HEK293 (cell line): ENCODE measurements around the gene GCC1.
"Not testable (repeated sequence)": the region's sequence is repeated elsewhere in the genome, so short reads cannot be mapped to it uniquely, and the experiment has no call there.

Experiments used
- CTCF ChIA-PET: fragments of 350-600 bp; formaldehyde crosslinking; extraction: SDS; loops from one replicate; lab custom pipeline; 2021; ENCODE audit warnings: antibody characterized with exemption; lab: Yijun Ruan, JAX
- POLR2A ChIA-PET: fragments of 300-600 bp; formaldehyde crosslinking; extraction: SDS; loops from one replicate; lab custom pipeline; 2020; ENCODE audit warnings: antibody characterized with exemption, inconsistent platforms; lab: Yijun Ruan, JAX
- H3K27ac ChIP-seq: fragments of 200-500 bp; sonication (Bioruptor generic); 2 replicates; pipeline ENCODE4 v1.5.1; 2014; ENCODE audit warnings: low read depth, low read length, control low read depth, inconsistent platforms; ENCODE audit errors: extremely low read depth
- H3K36me3 ChIP-seq, 2 experiments: fragments of 200-500 bp in 1 of 2; sonication (Bioruptor generic) in 1 of 2; 1 replicate in 1 of 2; 2 replicates in 1 of 2; pipeline ENCODE4 v1.5.1; 2014 to 2017; ENCODE audit warnings: inconsistent platforms in 2 of 2, low read length in 2 of 2; ENCODE audit not compliant: control insufficient read depth in 2 of 2, insufficient read depth in 1 of 2
- H3K4me1 ChIP-seq: fragments of 200-500 bp; sonication (Bioruptor generic); 2 replicates; pipeline ENCODE4 v1.5.1; 2014; ENCODE audit warnings: mild to moderate bottlenecking, low read length, inconsistent platforms; ENCODE audit not compliant: control insufficient read depth, insufficient read depth
- H3K4me3 ChIP-seq: 2 replicates; pipeline ENCODE4 v1.5.1; 2011; ENCODE audit warnings: low read depth, mild to moderate bottlenecking, control low read depth, low read length, moderate library complexity
- H3K9me3 ChIP-seq: fragments of 200-500 bp; sonication (Bioruptor generic); 2 replicates; pipeline ENCODE4 v1.5.1; 2014; ENCODE audit warnings: low read depth, low read length, inconsistent platforms; ENCODE audit not compliant: control insufficient read depth, insufficient read depth
- REPIN1 ChIP-seq: fragments of 450-650 bp; formaldehyde crosslinking; IDR thresholded peaks from 2 replicates; pipeline ENCODE4 v1.5.1; 2017; ENCODE audit warnings: missing biosample characterization, missing genetic modification characterization, low read depth
- ZBTB44 ChIP-seq: fragments of 450-650 bp; IDR thresholded peaks from 2 replicates; pipeline ENCODE4 v1.5.1; 2018; ENCODE audit warnings: missing biosample characterization, mild to moderate bottlenecking, missing genetic modification characterization
- ZNF146 ChIP-seq: fragments of 450-650 bp; formaldehyde crosslinking; IDR thresholded peaks from 2 replicates; pipeline ENCODE4 v1.5.1; 2016; ENCODE audit warnings: missing biosample characterization, missing genetic modification characterization
- ZNF184 ChIP-seq: fragments of 450-650 bp; IDR thresholded peaks from 2 replicates; pipeline ENCODE4 v1.5.1; 2018; ENCODE audit warnings: missing biosample characterization, mild to moderate bottlenecking, missing genetic modification characterization
- ZNF274 ChIP-seq, 2 experiments: fragments of 200-500 bp in 1 of 2; fragments of 450-650 bp in 1 of 2; sonication (Bioruptor generic) in 1 of 2; formaldehyde crosslinking in 1 of 2; IDR thresholded peaks; 2 replicates each; pipeline versions ENCODE4 v1.5.1 to v1.6.1; 2014 to 2016; ENCODE audit warnings: borderline replicate concordance in 1 of 2, inconsistent platforms in 1 of 2, low read length in 1 of 2, missing biosample characterization in 1 of 2, missing genetic modification characterization in 1 of 2
- ZNF366 ChIP-seq: fragments of 450-650 bp; formaldehyde crosslinking; conservative IDR thresholded peaks from 2 replicates; pipeline ENCODE4 v1.5.1; 2016; ENCODE audit warnings: missing biosample characterization, missing genetic modification characterization
- ZNF548 ChIP-seq: fragments of 450-650 bp; formaldehyde crosslinking; IDR thresholded peaks from 2 replicates; pipeline ENCODE4 v1.5.1; 2016; ENCODE audit warnings: missing biosample characterization, missing genetic modification characterization
- ZNF555 ChIP-seq: fragments of 450-650 bp; formaldehyde crosslinking; conservative IDR thresholded peaks from 2 replicates; pipeline ENCODE4 v1.5.1; 2017; ENCODE audit warnings: missing biosample characterization, mild to moderate bottlenecking, missing genetic modification characterization, inconsistent platforms
- ZNF585B ChIP-seq: fragments of 450-650 bp; formaldehyde crosslinking; IDR thresholded peaks from 2 replicates; pipeline ENCODE4 v1.5.1; 2016; ENCODE audit warnings: missing biosample characterization, missing genetic modification characterization
- ZNF670 ChIP-seq: fragments of 450-650 bp; formaldehyde crosslinking; IDR thresholded peaks from 2 replicates; pipeline ENCODE4 v1.5.1; 2016; ENCODE audit warnings: missing biosample characterization, missing genetic modification characterization, low read depth
- ZNF830 ChIP-seq: fragments of 450-650 bp; IDR thresholded peaks from 2 replicates; pipeline ENCODE4 v1.5.0; 2018; ENCODE audit warnings: missing biosample characterization, missing genetic modification characterization, low read depth, mild to moderate bottlenecking, moderate library complexity
- TF ChIP-seq, protein P1 (sequence below): fragments of 450-650 bp; formaldehyde crosslinking; conservative IDR thresholded peaks from 2 replicates; pipeline ENCODE4 v1.5.1; 2016; ENCODE audit warnings: low read depth, missing biosample characterization, missing genetic modification characterization
- TF ChIP-seq, protein P2 (sequence below): fragments of 450-650 bp; formaldehyde crosslinking; IDR thresholded peaks from 2 replicates; pipeline ENCODE4 v1.5.1; 2016; ENCODE audit warnings: missing biosample characterization, missing genetic modification characterization
- TF ChIP-seq, protein P3 (sequence below): IDR thresholded peaks from 2 replicates; pipeline ENCODE4 v1.6.1; 2011; ENCODE audit warnings: mild to moderate bottlenecking, low read depth, low read length, borderline replicate concordance

Gene GCC1

GRCh38 chr7:127568034-127568433 lies 17.4 kb downstream of the GCC1 start:
- H3K4me3 ChIP-seq, H3K9me3 ChIP-seq, CTCF ChIA-PET, H3K36me3 ChIP-seq, POLR2A ChIA-PET, H3K27ac ChIP-seq, H3K4me1 ChIP-seq: not testable (repeated sequence)
- TF ChIP-seq ZNF146 (tag by site-specific recombination), result peak; percentile 83

DNA sequence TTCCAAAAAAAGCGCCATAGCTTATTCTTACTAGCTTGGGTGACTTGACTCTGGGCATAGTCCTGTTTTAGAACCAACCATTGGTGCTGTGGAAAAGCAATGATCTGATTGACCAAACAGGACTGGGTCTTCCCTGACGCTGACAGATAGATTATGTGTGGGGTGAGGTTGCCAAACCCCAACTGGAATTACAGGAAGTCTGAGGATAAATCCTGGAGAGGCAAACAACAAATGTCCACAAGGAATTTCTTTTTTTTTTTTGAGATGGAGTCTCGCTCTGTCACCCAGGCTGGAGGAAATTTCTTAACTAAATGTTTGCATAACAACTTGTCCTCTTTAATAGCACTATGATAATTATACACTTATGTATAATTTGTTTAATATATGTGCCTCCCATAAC lies 19.2 kb downstream of the GCC1 start:
- H3K36me3 ChIP-seq, result no peaks in the 10 kb centered on the region
- ChIA-PET POLR2A (no interaction called here), CTCF (no interaction called here)
- H3K9me3 ChIP-seq, result no peaks in the 10 kb centered on the region
- H3K4me1 ChIP-seq, result no peaks in the 10 kb centered on the region
- H3K4me3 ChIP-seq, result no peak overlapping the region
- TF ChIP-seq ZNF366 (tag by site-specific recombination), result no peak
- TF ChIP-seq ZNF670, result no peak
- TF ChIP-seq, protein P1, sequence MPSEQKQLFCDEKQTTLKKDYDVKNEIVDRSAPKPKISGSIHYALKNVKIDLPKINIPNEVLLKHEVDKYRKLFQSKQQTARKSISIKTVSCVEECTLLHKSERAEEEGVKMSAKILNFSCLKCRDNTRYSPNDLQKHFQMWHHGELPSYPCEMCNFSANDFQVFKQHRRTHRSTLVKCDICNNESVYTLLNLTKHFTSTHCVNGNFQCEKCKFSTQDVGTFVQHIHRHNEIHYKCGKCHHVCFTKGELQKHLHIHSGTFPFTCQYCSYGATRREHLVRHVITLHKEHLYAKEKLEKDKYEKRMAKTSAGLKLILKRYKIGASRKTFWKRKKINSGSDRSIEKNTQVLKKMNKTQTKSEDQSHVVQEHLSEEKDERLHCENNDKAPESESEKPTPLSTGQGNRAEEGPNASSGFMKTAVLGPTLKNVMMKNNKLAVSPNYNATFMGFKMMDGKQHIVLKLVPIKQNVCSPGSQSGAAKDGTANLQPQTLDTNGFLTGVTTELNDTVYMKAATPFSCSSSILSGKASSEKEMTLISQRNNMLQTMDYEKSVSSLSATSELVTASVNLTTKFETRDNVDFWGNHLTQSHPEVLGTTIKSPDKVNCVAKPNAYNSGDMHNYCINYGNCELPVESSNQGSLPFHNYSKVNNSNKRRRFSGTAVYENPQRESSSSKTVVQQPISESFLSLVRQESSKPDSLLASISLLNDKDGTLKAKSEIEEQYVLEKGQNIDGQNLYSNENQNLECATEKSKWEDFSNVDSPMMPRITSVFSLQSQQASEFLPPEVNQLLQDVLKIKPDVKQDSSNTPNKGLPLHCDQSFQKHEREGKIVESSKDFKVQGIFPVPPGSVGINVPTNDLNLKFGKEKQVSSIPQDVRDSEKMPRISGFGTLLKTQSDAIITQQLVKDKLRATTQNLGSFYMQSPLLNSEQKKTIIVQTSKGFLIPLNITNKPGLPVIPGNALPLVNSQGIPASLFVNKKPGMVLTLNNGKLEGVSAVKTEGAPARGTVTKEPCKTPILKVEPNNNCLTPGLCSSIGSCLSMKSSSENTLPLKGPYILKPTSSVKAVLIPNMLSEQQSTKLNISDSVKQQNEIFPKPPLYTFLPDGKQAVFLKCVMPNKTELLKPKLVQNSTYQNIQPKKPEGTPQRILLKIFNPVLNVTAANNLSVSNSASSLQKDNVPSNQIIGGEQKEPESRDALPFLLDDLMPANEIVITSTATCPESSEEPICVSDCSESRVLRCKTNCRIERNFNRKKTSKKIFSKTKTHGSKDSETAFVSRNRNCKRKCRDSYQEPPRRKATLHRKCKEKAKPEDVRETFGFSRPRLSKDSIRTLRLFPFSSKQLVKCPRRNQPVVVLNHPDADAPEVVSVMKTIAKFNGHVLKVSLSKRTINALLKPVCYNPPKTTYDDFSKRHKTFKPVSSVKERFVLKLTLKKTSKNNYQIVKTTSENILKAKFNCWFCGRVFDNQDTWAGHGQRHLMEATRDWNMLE (tag by site-specific recombination), result no peak
- TF ChIP-seq ZNF184 (tag by site-specific recombination), result no peak
- TF ChIP-seq ZBTB44 (tag by site-specific recombination), result no peak
- TF ChIP-seq, protein P2, sequence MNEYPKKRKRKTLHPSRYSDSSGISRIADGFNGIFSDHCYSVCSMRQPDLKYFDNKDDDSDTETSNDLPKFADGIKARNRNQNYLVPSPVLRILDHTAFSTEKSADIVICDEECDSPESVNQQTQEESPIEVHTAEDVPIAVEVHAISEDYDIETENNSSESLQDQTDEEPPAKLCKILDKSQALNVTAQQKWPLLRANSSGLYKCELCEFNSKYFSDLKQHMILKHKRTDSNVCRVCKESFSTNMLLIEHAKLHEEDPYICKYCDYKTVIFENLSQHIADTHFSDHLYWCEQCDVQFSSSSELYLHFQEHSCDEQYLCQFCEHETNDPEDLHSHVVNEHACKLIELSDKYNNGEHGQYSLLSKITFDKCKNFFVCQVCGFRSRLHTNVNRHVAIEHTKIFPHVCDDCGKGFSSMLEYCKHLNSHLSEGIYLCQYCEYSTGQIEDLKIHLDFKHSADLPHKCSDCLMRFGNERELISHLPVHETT (tag by site-specific recombination), result no peak
- TF ChIP-seq ZNF548 (tag by site-specific recombination), result no peak
- TF ChIP-seq ZNF830 (tag by site-specific recombination), result no peak
- TF ChIP-seq ZNF555 (tag by site-specific recombination), result no peak
- no peak for TF ChIP-seq ZNF274 (IDR thresholded peaks at IDR 0.05; ENCODE audit: low read length)
- no peak for TF ChIP-seq ZNF274 (tag by site-specific recombination; IDR thresholded peaks at IDR 0.05; ENCODE audit: borderline replicate concordance)
- TF ChIP-seq ZNF585B (tag by site-specific recombination), result no peak
- no peak for TF ChIP-seq REPIN1 (tag by site-specific recombination)
- no peak overlapping the region for H3K27ac ChIP-seq

DNA sequence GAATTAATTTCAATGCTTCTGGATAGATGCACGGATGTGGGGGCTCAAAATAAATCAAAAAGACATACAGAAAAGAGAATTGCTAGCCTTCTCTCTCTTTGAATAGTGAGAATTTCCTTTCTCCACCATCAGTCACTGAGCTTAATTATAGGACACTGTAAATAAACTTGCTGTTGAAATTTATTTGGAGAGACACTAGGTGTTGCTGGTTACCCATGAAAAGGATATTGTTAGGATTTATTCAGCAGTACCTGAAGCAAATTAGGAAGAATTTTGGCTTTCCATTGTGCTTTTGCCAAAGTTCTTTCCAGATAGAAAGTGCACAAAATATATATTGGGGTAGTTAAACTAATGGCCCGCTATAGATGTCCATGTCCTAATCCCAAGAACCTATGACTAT lies 27.6 kb downstream of the GCC1 start:
- POLR2A ChIA-PET, result no interaction called here
- TF ChIP-seq, protein P3, sequence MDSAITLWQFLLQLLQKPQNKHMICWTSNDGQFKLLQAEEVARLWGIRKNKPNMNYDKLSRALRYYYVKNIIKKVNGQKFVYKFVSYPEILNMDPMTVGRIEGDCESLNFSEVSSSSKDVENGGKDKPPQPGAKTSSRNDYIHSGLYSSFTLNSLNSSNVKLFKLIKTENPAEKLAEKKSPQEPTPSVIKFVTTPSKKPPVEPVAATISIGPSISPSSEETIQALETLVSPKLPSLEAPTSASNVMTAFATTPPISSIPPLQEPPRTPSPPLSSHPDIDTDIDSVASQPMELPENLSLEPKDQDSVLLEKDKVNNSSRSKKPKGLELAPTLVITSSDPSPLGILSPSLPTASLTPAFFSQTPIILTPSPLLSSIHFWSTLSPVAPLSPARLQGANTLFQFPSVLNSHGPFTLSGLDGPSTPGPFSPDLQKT, result no peak
- TF ChIP-seq, all 188 proteins: peak for 0
- no peak overlapping the region for H3K27ac ChIP-seq
- no peak overlapping the region for H3K4me3 ChIP-seq
- no peaks in the 10 kb centered on the region for H3K9me3 ChIP-seq
- no peaks in the 10 kb centered on the region for H3K4me1 ChIP-seq
- H3K36me3 ChIP-seq, result no peaks in the 10 kb centered on the region
- CTCF ChIA-PET, result no interaction called here
